ENCODE measurements around the gene THAP7.

Gene THAP7

GRCh38 chr22:20992456-20993303 lies 9.2 kb downstream of the THAP7 start:
- no peak for DNase-seq (ENCODE audit: low spot score)
- no peak for TF ChIP-seq CTCF (conservative IDR thresholded peaks at IDR 0.05; ENCODE audit: low read depth)
- POLR2A ChIA-PET (ENCODE audit: low non-redundant PET), result no interaction called here
- 0 out of 2 replicates have a peak overlapping the region, but pooled peaks have one; percentile 7 for H3K27ac ChIP-seq
- CTCF ChIA-PET, result no interaction called here

DNA sequence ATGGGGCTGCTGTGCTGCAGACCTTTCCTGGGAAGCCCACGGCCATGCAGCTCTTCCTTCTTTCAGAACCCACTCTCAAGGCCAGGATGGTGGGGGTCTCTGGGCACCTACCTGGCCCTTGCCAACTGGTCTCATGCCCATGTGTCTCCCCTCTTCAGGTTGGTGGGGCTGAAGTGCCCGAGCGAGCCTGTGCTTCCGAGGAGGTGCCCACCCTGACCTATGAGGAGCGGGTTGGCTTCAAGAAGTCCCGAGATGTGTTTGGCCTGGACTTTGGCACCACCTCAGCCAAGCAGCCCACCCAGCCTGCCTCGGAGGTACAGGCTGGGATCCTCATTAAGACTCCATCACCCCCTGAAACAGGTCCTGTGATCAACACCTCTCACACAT lies 9.9 kb downstream of the THAP7 start:
- DNase-seq (ENCODE audit: low spot score), result no peak
- no peak overlapping the region for H3K27ac ChIP-seq
- ChIA-PET CTCF (no interaction called here), POLR2A (ENCODE audit: low non-redundant PET) (no interaction called here)
- TF ChIP-seq CTCF (conservative IDR thresholded peaks at IDR 0.05; ENCODE audit: low read depth), result no peak

DNA sequence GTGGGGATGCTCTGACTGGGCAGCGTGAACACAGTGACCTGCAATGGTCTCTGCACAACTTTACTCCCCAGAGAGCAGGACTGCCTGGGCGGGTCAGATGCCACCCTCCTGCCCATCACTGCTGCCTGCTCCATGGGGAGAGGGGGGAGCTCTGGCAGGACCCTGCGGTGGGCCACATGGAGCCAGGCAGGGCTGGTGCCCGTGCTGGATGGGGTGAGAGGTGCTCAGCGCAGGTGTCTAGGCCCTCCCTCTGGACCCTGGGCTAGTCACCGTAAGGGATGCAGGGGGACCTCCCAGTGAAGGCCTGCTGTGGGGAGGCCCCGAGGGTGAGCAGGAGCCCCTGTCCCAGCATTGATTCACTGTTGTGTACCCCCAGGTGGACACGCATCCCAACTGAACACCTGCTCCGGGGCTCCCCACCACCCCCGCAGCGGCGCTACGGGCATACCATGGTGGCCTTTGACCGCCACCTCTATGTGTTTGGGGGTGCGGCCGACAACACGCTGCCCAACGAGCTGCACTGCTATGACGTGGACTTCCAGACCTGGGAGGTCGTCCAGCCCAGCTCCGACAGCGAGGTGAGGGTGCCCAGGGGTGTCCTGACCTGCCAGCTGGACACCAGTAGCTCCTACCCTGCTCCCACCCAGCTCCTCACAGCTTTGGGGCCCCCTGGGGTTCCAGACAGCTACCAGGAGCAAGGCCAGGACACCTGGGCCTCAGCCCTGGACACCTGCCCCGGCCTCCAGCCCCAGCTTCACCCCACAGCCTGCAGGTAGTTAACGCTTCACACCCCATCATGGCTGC lies 10.5 kb downstream of the THAP7 start:
- ChIA-PET CTCF (no interaction called here), POLR2A (ENCODE audit: low non-redundant PET) (no interaction called here)
- H3K27ac ChIP-seq, result no peak overlapping the region
- DNase-seq (ENCODE audit: low spot score), result no peak
- TF ChIP-seq CTCF (conservative IDR thresholded peaks at IDR 0.05; ENCODE audit: low read depth), result no peak

- DNase-seq (ENCODE audit: low spot score), result no peak
- peak overlapping the region; percentile 32 for H3K27ac ChIP-seq
- CTCF ChIA-PET, result no interaction called here
- TF ChIP-seq CTCF (conservative IDR thresholded peaks at IDR 0.05; ENCODE audit: low read depth), result no peak
- POLR2A ChIA-PET (ENCODE audit: low non-redundant PET), result interaction anchor here (0.5 kb wide), 1 partner anchor 13 kb away, joined by 4 read pairs; no protein-coding TSS in a partner anchor
Measured at GRCh38 chr22:20990184-20991180, 11.4 kb downstream of the THAP7 start.

- DNase-seq (ENCODE audit: low spot score), result no peak
- ChIA-PET CTCF (no interaction called here), POLR2A (ENCODE audit: low non-redundant PET) (no interaction called here)
- H3K27ac ChIP-seq, result peak overlapping the region; percentile 32
- TF ChIP-seq CTCF (conservative IDR thresholded peaks at IDR 0.05; ENCODE audit: low read depth), result no peak
Measured at GRCh38 chr22:20989323-20990138, 12.4 kb downstream of the THAP7 start.

Measured in RWPE1 (cell line).